GM12872 (cell line): ENCODE measurements around the gene CNST.

Experiments used
- TF ChIP-seq, protein P1 (sequence below): IDR thresholded peaks from 3 replicates; pipeline ENCODE4 v1.5.1; 2011; ENCODE audit warnings: low read depth, mild to moderate bottlenecking, low read length, moderate library complexity; ENCODE audit not compliant: insufficient read depth

Gene CNST

DNA sequence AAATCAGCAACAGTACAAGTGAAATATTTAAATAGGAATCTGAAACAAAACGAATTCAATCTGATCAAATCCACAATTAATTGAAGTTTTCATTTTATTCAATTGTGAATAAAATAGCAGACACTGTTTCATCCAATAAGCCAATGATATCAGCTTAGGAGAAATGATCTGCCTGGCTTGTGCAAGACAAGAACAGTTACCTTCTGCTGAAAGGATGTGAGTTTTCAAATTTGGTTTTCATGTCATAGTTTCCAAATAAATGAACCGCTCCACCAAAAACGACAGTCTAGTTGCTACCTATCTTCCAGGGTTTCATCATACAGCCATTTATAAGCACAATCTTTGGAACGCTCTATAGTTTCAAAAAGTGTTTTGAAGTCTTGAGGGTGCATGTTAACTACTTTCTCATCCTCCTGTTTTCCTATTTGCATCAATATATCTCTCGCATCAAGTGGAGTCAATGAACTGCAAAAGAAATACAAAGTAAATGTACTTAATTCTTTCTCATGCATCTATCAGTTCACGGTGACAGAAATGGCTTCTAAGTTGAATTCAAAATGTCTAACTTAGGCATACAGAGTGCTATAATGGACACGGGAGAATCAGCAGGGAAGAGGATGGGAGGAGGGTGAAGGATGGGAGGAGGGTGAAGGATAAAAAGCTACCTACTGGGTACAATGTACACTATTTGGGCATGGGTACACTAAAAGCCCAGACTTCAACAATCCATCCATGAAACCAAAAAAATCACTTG, 25.3 kb upstream of the CNST start:
- TF ChIP-seq, protein P1, sequence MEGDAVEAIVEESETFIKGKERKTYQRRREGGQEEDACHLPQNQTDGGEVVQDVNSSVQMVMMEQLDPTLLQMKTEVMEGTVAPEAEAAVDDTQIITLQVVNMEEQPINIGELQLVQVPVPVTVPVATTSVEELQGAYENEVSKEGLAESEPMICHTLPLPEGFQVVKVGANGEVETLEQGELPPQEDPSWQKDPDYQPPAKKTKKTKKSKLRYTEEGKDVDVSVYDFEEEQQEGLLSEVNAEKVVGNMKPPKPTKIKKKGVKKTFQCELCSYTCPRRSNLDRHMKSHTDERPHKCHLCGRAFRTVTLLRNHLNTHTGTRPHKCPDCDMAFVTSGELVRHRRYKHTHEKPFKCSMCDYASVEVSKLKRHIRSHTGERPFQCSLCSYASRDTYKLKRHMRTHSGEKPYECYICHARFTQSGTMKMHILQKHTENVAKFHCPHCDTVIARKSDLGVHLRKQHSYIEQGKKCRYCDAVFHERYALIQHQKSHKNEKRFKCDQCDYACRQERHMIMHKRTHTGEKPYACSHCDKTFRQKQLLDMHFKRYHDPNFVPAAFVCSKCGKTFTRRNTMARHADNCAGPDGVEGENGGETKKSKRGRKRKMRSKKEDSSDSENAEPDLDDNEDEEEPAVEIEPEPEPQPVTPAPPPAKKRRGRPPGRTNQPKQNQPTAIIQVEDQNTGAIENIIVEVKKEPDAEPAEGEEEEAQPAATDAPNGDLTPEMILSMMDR = no peak

DNA sequence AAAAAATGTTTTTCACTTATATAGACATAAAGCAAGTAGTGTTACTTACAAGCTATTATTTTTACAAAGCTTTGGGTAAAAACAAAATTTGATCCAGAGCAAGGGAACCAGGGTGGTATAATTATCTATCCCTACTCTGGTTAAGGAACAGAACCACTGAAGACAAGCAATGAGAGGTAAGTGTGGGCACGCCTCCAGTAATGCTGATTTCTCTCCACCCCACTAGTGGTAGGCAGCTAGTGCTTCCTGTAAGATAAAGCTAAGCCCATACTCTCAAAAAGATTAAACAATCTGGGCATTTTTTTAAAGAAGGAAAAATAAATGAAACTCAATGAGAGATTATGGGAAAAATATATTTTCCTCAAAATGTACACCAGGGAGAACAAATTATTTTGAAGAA, 22.3 kb upstream of the CNST start:
- TF ChIP-seq, protein P1 = no peak

- TF ChIP-seq, protein P1 = no peak
These were observed 16.6 kb upstream of the CNST start for GRCh38 chr1:246549665-246550064.

DNA sequence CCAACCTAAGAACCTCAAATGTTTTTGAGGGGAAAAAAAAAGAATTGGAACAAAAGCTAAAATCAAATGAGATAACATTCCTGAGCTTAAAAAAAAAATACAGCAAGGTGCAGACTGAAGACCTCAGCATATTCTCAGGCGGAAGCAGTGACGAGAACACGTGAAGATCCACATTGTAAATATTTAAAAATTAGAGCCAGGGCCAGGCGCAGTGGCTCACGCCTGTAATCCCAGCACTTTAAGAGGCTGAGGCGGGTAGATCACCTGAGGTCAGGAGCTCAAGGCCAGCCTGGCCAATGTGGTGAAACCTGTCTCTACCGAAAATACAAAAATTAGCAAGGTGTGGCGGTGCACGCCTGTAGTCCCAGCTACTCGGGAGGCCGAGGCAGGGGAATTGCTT, 15.9 kb upstream of the CNST start:
- TF ChIP-seq, protein P1 = no peak

GRCh38 chr1:246552110-246552509, 14.1 kb upstream of the CNST start:
- TF ChIP-seq, protein P1 = no peak

- TF ChIP-seq, protein P1 = no peak
These were observed 12.1 kb upstream of the CNST start for GRCh38 chr1:246554201-246554600.

GRCh38 chr1:246558041-246558440, 8.2 kb upstream of the CNST start:
- TF ChIP-seq, protein P1 = no peak
